IPS-18c (cell line): ENCODE data around the gene CRYAA.
"Not testable (repeated sequence)": the region's sequence is repeated elsewhere in the genome, so short reads cannot be mapped to it uniquely, and the experiment has no call there.

ENCODE experiments used
- H3K4me3 ChIP-seq: 2 replicates; pipeline ENCODE4 v1.7.0; 2013; ENCODE audit warnings: low read depth, mild to moderate bottlenecking, low read length, moderate library complexity; ENCODE audit not compliant: insufficient read depth
- H3K9me3 ChIP-seq: one replicate; pipeline ENCODE4 v1.6.1; 2013; ENCODE audit warnings: mild to moderate bottlenecking, low read length, moderate library complexity; ENCODE audit not compliant: control insufficient read depth, insufficient read depth

CRYAA gene

GRCh38 chr21:43173438-43173837 lies 4.6 kb downstream of the CRYAA start:
- H3K4me3 ChIP-seq, H3K9me3 ChIP-seq: not testable (repeated sequence)

GRCh38 chr21:43173930-43174329 lies 5.1 kb downstream of the CRYAA start:
- not testable (repeated sequence) for H3K4me3 ChIP-seq, H3K9me3 ChIP-seq

GRCh38 chr21:43174998-43175397 lies 6.2 kb downstream of the CRYAA start:
- H3K4me3 ChIP-seq, H3K9me3 ChIP-seq: not testable (repeated sequence)

GRCh38 chr21:43176621-43177020 lies 7.8 kb downstream of the CRYAA start:
- not testable (repeated sequence) for H3K4me3 ChIP-seq, H3K9me3 ChIP-seq

GRCh38 chr21:43177043-43177906 lies 8.5 kb downstream of the CRYAA start:
- H3K4me3 ChIP-seq, H3K9me3 ChIP-seq: not testable (repeated sequence)

- not testable (repeated sequence) for H3K9me3 ChIP-seq, H3K4me3 ChIP-seq
Measured at GRCh38 chr21:43178175-43178826, 9.5 kb downstream of the CRYAA start.

GRCh38 chr21:43181033-43181432 lies 12.2 kb downstream of the CRYAA start:
- not testable (repeated sequence) for H3K4me3 ChIP-seq, H3K9me3 ChIP-seq

- H3K4me3 ChIP-seq, H3K9me3 ChIP-seq: not testable (repeated sequence)
Measured at GRCh38 chr21:43187268-43187667, 18.5 kb downstream of the CRYAA start.

GRCh38 chr21:43187715-43188114 lies 18.9 kb downstream of the CRYAA start:
- no peaks in the 10 kb centered on the region for H3K9me3 ChIP-seq
- H3K4me3 ChIP-seq: no peak overlapping the region

GRCh38 chr21:43188181-43188580 lies 19.4 kb downstream of the CRYAA start:
- H3K9me3 ChIP-seq: no peaks in the 10 kb centered on the region
- no peak overlapping the region for H3K4me3 ChIP-seq

- Histone ChIP-seq H3K4me3 (no peak overlapping the region), H3K9me3 (no peaks in the 10 kb centered on the region)
Measured at GRCh38 chr21:43188592-43189210, 19.9 kb downstream of the CRYAA start.

- Histone ChIP-seq H3K9me3 (no peaks in the 10 kb centered on the region), H3K4me3 (no peak overlapping the region)
Measured at GRCh38 chr21:43189936-43190335, 21.1 kb downstream of the CRYAA start.

GRCh38 chr21:43190544-43190943 lies 21.7 kb downstream of the CRYAA start:
- no peaks in the 10 kb centered on the region for H3K9me3 ChIP-seq

GRCh38 chr21:43190951-43191350 lies 22.1 kb downstream of the CRYAA start:
- no peaks in the 10 kb centered on the region for H3K9me3 ChIP-seq
- H3K4me3 ChIP-seq: no peak overlapping the region

More at GRCh38 chr21:43190544-43190943, 21.7 kb downstream of the CRYAA start:
- no peak overlapping the region for H3K4me3 ChIP-seq

- H3K9me3 ChIP-seq: no peaks in the 10 kb centered on the region
- no peak overlapping the region for H3K4me3 ChIP-seq
Measured at GRCh38 chr21:43191521-43191920, 22.7 kb downstream of the CRYAA start.

GRCh38 chr21:43191971-43192370 lies 23.2 kb downstream of the CRYAA start:
- Histone ChIP-seq H3K4me3 (no peak overlapping the region), H3K9me3 (no peaks in the 10 kb centered on the region)

- no peak overlapping the region; the same call in 1 of the 2 replicates for H3K4me3 ChIP-seq
- no peaks in the 10 kb centered on the region for H3K9me3 ChIP-seq
Measured at GRCh38 chr21:43192501-43193081, 23.8 kb downstream of the CRYAA start.
